ENCODE data around the gene DLX3.

DLX3 gene

GRCh38 chr17:50028736-50029120 is 33.7 kb upstream of the DLX3 start:
- Histone ChIP-seq H4K20me1 (ENCODE audit: low read depth, low read length) (no peaks in the 10 kb centered on the region), H3K9me2 (replicated peaks; ENCODE audit: insufficient read depth, low read length) (no peaks in the 10 kb centered on the region), H3K4me2 (ENCODE audit: low read depth, low read length, poor library complexity, severe bottlenecking) (no peak overlapping the region), H2AFZ (ENCODE audit: low read depth, low read length, severe bottlenecking) (no peak overlapping the region), H3K79me2 (ENCODE audit: insufficient read depth, low read length) (no peaks in the 10 kb centered on the region), H3K27me3 (ENCODE audit: low read length) (no peaks in the 10 kb centered on the region), H3K9ac (ENCODE audit: low read length) (no peak overlapping the region), H3K9me3 (ENCODE audit: insufficient read depth, low read length) (peaks cover 13% of the 10 kb centered on the region; the same call in 1 of the 2 replicates), H3K36me3 (ENCODE audit: low read length) (no peaks in the 10 kb centered on the region), H3F3A (ENCODE audit: insufficient read depth) (peaks cover 11% of the 10 kb centered on the region; the same call in 1 of the 2 replicates), H3K4me3 (ENCODE audit: insufficient read depth, low read length, poor library complexity, severe bottlenecking) (no peak overlapping the region), H3K27ac (ENCODE audit: low read depth, low read length) (no peak overlapping the region)
- TF ChIP-seq CTCF (IDR thresholded peaks at IDR 0.05; ENCODE audit: insufficient read depth, low read length, poor library complexity, severe bottlenecking) = no peak
- TF ChIP-seq EZH2phosphoT487 (conservative IDR thresholded peaks at IDR 0.05; ENCODE audit: low read length) = no peak

- Histone ChIP-seq H3K4me2 (ENCODE audit: low read depth, low read length, poor library complexity, severe bottlenecking) (no peak overlapping the region), H2AFZ (ENCODE audit: low read depth, low read length, severe bottlenecking) (no peak overlapping the region), H3K9ac (ENCODE audit: low read length) (no peak overlapping the region)
These were observed 33.1 kb upstream of the DLX3 start for GRCh38 chr17:50027881-50028735.

GRCh38 chr17:50027172-50027880 is 32.3 kb upstream of the DLX3 start:
- Histone ChIP-seq H3K4me2 (ENCODE audit: low read depth, low read length, poor library complexity, severe bottlenecking) (no peak overlapping the region), H3K9me3 (ENCODE audit: insufficient read depth, low read length) (peaks cover 13% of the 10 kb centered on the region; the same call in 1 of the 2 replicates), H3K27me3 (ENCODE audit: low read length) (no peaks in the 10 kb centered on the region), H4K20me1 (ENCODE audit: low read depth, low read length) (no peaks in the 10 kb centered on the region), H3K79me2 (ENCODE audit: insufficient read depth, low read length) (no peaks in the 10 kb centered on the region), H2AFZ (ENCODE audit: low read depth, low read length, severe bottlenecking) (no peak overlapping the region), H3K36me3 (ENCODE audit: low read length) (no peaks in the 10 kb centered on the region), H3K4me3 (ENCODE audit: insufficient read depth, low read length, poor library complexity, severe bottlenecking) (no peak overlapping the region), H3K27ac (ENCODE audit: low read depth, low read length) (no peak overlapping the region), H3K9ac (ENCODE audit: low read length) (no peak overlapping the region), H3K9me2 (replicated peaks; ENCODE audit: insufficient read depth, low read length) (no peaks in the 10 kb centered on the region), H3F3A (ENCODE audit: insufficient read depth) (peaks cover 16% of the 10 kb centered on the region; the same call in 1 of the 2 replicates)
- TF ChIP-seq CTCF (IDR thresholded peaks at IDR 0.05; ENCODE audit: insufficient read depth, low read length, poor library complexity, severe bottlenecking) = no peak
- no peak for TF ChIP-seq EZH2phosphoT487 (conservative IDR thresholded peaks at IDR 0.05; ENCODE audit: low read length)

More at GRCh38 chr17:50027881-50028735, 33.1 kb upstream of the DLX3 start:
- TF ChIP-seq EZH2phosphoT487 (conservative IDR thresholded peaks at IDR 0.05; ENCODE audit: low read length) (no peak), CTCF (IDR thresholded peaks at IDR 0.05; ENCODE audit: insufficient read depth, low read length, poor library complexity, severe bottlenecking) (no peak)
- Histone ChIP-seq H3K9me3 (ENCODE audit: insufficient read depth, low read length) (peaks cover 13% of the 10 kb centered on the region; the same call in 1 of the 2 replicates), H3F3A (ENCODE audit: insufficient read depth) (peaks cover 16% of the 10 kb centered on the region; the same call in 1 of the 2 replicates), H3K9me2 (replicated peaks; ENCODE audit: insufficient read depth, low read length) (no peaks in the 10 kb centered on the region), H4K20me1 (ENCODE audit: low read depth, low read length) (no peaks in the 10 kb centered on the region), H3K4me3 (ENCODE audit: insufficient read depth, low read length, poor library complexity, severe bottlenecking) (no peak overlapping the region), H3K27ac (ENCODE audit: low read depth, low read length) (no peak overlapping the region), H3K27me3 (ENCODE audit: low read length) (no peaks in the 10 kb centered on the region), H3K79me2 (ENCODE audit: insufficient read depth, low read length) (no peaks in the 10 kb centered on the region), H3K36me3 (ENCODE audit: low read length) (no peaks in the 10 kb centered on the region)

All from SU-DHL-6 (cell line).